PC-9 (cell line): ENCODE measurements around the gene SMOC2. TPM values are rescaled to one million over a fixed set of nuclear protein-coding genes. Genes with fewer than 3 reads are reported as not detected.

Experiments
- BruUV-seq: library from RNA; stranded (reverse); fragments of 400-500 nt; replicated peaks from 2 replicates; lab custom pipeline; 2021; lab: Mats Ljungman, UMichigan
- CTCF ChIA-PET: fragments of 300-600 bp; sonication (Branson Sonifier 250); formaldehyde crosslinking; loops from one replicate; lab custom pipeline; 2022; ENCODE audit warnings: antibody characterized with exemption; lab: Charles Lee
- POLR2A ChIA-PET: fragments of 300-600 bp; sonication (Branson Sonifier 250); formaldehyde crosslinking; loops from one replicate; lab custom pipeline; 2022; ENCODE audit warnings: antibody characterized with exemption; ENCODE audit not compliant: unreplicated experiment; lab: Charles Lee
- DNase-seq, 2 experiments: peaks; one replicate each; pipeline versions ENCODE4 v3.0.0 to v3.0.0-alpha.2; 2015 to 2022; ENCODE audit warnings: mixed read lengths in 1 of 2
- H2AFZ ChIP-seq: fragments of 200-600 bp; sonication (generic); 2 replicates; pipeline ENCODE4 v1.8.1; 2017; ENCODE audit warnings: antibody characterized with exemption
- H3F3A ChIP-seq: fragments of 200-600 bp; sonication (generic); 2 replicates; pipeline ENCODE4 v1.8.1; 2017; ENCODE audit warnings: antibody characterized with exemption, mild to moderate bottlenecking, low read depth; ENCODE audit not compliant: insufficient read depth
- H3K27ac ChIP-seq: fragments of 200-600 bp; sonication (generic); 2 replicates; pipeline ENCODE4 v1.6.1; 2016; ENCODE audit warnings: mixed run types
- H3K27me3 ChIP-seq: fragments of 200-600 bp; sonication (generic); 2 replicates; pipeline ENCODE4 v1.6.1; 2016; ENCODE audit warnings: low read depth, mixed run types; ENCODE audit not compliant: insufficient read depth
- H3K36me3 ChIP-seq: fragments of 200-600 bp; sonication (generic); 2 replicates; pipeline ENCODE4 v1.6.1; 2016; ENCODE audit warnings: low read depth, mixed run types
- H3K4me1 ChIP-seq: fragments of 200-600 bp; sonication (generic); replicated peaks from 2 replicates; pipeline ENCODE4 v1.6.1; 2016; ENCODE audit warnings: mixed run types; ENCODE audit not compliant: insufficient read depth
- H3K4me2 ChIP-seq: fragments of 200-600 bp; sonication (generic); 2 replicates; pipeline ENCODE4 v1.6.1; 2017; ENCODE audit warnings: mixed run types
- H3K4me3 ChIP-seq: fragments of 200-600 bp; sonication (generic); 2 replicates; pipeline ENCODE4 v1.6.1; 2016; ENCODE audit warnings: mixed run types
- H3K79me2 ChIP-seq: fragments of 200-600 bp; sonication (generic); 2 replicates; pipeline ENCODE4 v1.6.1; 2017; ENCODE audit warnings: low read depth, mixed run types
- H3K9me2 ChIP-seq: fragments of 200-600 bp; sonication (generic); 2 replicates; pipeline ENCODE4 v1.8.1; 2017; ENCODE audit warnings: mild to moderate bottlenecking; ENCODE audit not compliant: insufficient read depth
- H3K9me3 ChIP-seq: fragments of 200-600 bp; sonication (generic); 2 replicates; pipeline ENCODE4 v1.8.1; 2016; ENCODE audit warnings: low read depth; ENCODE audit not compliant: insufficient read depth
- H4K20me1 ChIP-seq: fragments of 200-600 bp; sonication (generic); 2 replicates; pipeline ENCODE4 v1.8.1; 2017; ENCODE audit not compliant: insufficient read depth
- CTCF ChIP-seq: fragments of 200-600 bp; sonication (generic); conservative IDR thresholded peaks from 2 replicates; pipeline ENCODE4 v1.6.1; 2017; ENCODE audit warnings: mixed run types, antibody characterized with exemption, mild to moderate bottlenecking, moderate library complexity
- EZH2 ChIP-seq: fragments of 200-600 bp; sonication (generic); IDR thresholded peaks from 2 replicates; pipeline ENCODE4 v1.8.0; 2017; ENCODE audit warnings: antibody characterized with exemption, low read depth
- intact Hi-C: fragments of 100-400 bp; cut with micrococcal nuclease; formaldehyde crosslinking; loops from one replicate; pipeline ENCODE4 v1.10.0; 2022; ENCODE audit not compliant: unreplicated experiment
- total RNA-seq: library from RNA; stranded (reverse); gene quantifications from 2 replicates; pipeline ENCODE4 v1.2.3, GENCODE V29; 2021

SMOC2 gene
- total RNA-seq, 1 experiment from 2014 or later, result not detected

- no TSS peak for BruUV-seq
- CTCF ChIA-PET, result no interaction called here
- Histone ChIP-seq H3F3A (no peaks in the 10 kb centered on the region), H3K4me3 (no peak overlapping the region), H3K79me2 (no peaks in the 10 kb centered on the region), H2AFZ (no peak overlapping the region), H4K20me1 (no peaks in the 10 kb centered on the region), H3K9me3 (no peaks in the 10 kb centered on the region), H3K4me2 (no peak overlapping the region), H3K36me3 (no peaks in the 10 kb centered on the region), H3K9me2 (no peaks in the 10 kb centered on the region), H3K27ac (no peak overlapping the region), H3K4me1 (no peaks in the 10 kb centered on the region), H3K27me3 (peaks cover 95% of the 10 kb centered on the region)
- TF ChIP-seq EZH2 (no peak), CTCF (no peak)
- no peak for DNase-seq
- POLR2A ChIA-PET, result no interaction called here
- intact Hi-C loops, result no loop called here
Observed at GRCh38 chr6:168457653-168457934, 16.6 kb downstream of the SMOC2 start.

- peaks cover 95% of the 10 kb centered on the region for H3K27me3 ChIP-seq
- no peaks in the 10 kb centered on the region for H3F3A ChIP-seq
- H3K9me2 ChIP-seq, result no peaks in the 10 kb centered on the region
- CTCF ChIA-PET, result no interaction called here
- no peaks in the 10 kb centered on the region for H3K36me3 ChIP-seq
- H3K79me2 ChIP-seq, result no peaks in the 10 kb centered on the region
- no peak overlapping the region for H3K27ac ChIP-seq
- H3K9me3 ChIP-seq, result no peaks in the 10 kb centered on the region
- no TSS peak for BruUV-seq
- DNase-seq, result no peak
- POLR2A ChIA-PET, result no interaction called here
- no peaks in the 10 kb centered on the region for H4K20me1 ChIP-seq
- H2AFZ ChIP-seq, result no peak overlapping the region
- intact Hi-C loops, result no loop called here
- H3K4me1 ChIP-seq, result no peaks in the 10 kb centered on the region
- no peak overlapping the region for H3K4me2 ChIP-seq
- TF ChIP-seq CTCF, result no peak
- TF ChIP-seq EZH2, result no peak
- H3K4me3 ChIP-seq, result no peak overlapping the region
Observed at GRCh38 chr6:168458101-168458500, 17.1 kb downstream of the SMOC2 start.

- H3K4me2 ChIP-seq, result no peak overlapping the region
- no TSS peak for BruUV-seq
- no peak overlapping the region for H3K27ac ChIP-seq
- POLR2A ChIA-PET, result no interaction called here
- H3K79me2 ChIP-seq, result no peaks in the 10 kb centered on the region
- CTCF ChIA-PET, result no interaction called here
- H3K9me2 ChIP-seq, result no peaks in the 10 kb centered on the region
- H3K4me1 ChIP-seq, result no peaks in the 10 kb centered on the region
- TF ChIP-seq CTCF (no peak), EZH2 (no peak)
- no peaks in the 10 kb centered on the region for H3F3A ChIP-seq
- no peak for DNase-seq
- H3K4me3 ChIP-seq, result no peak overlapping the region
- no peaks in the 10 kb centered on the region for H4K20me1 ChIP-seq
- intact Hi-C loops, result no loop called here
- H3K36me3 ChIP-seq, result no peaks in the 10 kb centered on the region
- H3K27me3 ChIP-seq, result peaks cover 95% of the 10 kb centered on the region
- H2AFZ ChIP-seq, result no peak overlapping the region
- H3K9me3 ChIP-seq, result no peaks in the 10 kb centered on the region
Observed at GRCh38 chr6:168459572-168459971, 18.6 kb downstream of the SMOC2 start.
